Pericardium fibroblast (primary cell): ENCODE results near the gene RNF130. TPM values are rescaled to one million over a fixed set of nuclear protein-coding genes. Genes with fewer than 3 reads are reported as not detected.

Experiments
- total RNA-seq: library from RNA; depleted of rRNA; stranded (reverse); fragments of >200 nt; gene quantifications from 2 replicates; pipeline ENCODE4 v1.2.3, GENCODE V29; 2015

The RNF130 gene, protein sequence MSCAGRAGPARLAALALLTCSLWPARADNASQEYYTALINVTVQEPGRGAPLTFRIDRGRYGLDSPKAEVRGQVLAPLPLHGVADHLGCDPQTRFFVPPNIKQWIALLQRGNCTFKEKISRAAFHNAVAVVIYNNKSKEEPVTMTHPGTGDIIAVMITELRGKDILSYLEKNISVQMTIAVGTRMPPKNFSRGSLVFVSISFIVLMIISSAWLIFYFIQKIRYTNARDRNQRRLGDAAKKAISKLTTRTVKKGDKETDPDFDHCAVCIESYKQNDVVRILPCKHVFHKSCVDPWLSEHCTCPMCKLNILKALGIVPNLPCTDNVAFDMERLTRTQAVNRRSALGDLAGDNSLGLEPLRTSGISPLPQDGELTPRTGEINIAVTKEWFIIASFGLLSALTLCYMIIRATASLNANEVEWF
- total RNA-seq, result 41.5 and 61.8 TPM in 2 replicates

DNA sequence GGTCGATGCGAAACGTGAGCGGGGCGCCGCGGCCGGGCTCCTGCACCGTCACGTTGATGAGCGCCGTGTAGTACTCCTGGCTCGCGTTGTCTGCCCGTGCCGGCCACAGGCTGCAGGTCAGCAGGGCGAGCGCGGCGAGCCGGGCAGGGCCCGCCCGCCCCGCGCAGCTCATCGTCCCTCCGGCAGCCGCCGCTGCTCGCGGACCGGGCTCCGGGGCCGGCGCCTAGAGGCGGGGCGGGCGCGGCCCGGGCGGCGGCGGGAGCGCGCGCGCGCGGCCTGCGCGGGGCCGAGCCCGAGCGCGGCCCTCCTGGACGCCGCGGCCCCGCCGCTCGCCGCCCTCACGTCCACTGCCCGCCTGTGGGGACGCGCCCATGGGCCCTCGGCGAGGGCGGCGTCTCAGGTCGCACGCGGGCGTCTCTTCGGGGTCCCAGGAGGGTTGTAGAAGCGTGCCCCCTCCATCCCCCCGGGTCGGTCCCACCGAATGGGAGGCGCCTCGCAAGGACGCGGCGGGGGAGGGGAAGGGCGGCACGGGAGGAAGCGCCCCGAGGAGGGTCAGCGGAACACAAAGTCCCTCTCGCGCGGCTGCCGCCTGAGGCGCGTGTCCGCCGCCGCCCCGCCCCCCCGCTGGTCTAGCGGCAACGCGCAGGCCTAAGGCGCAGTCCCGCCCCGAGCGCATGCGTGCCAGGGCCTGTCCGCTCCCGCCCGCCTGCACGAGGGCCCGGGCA lies at the start of gene RNF130:
RNF130 (minus strand) TSS at position 229 of the 725 bp plus-strand sequence; CDS start at position 172, 57 bp downstream.

DNA sequence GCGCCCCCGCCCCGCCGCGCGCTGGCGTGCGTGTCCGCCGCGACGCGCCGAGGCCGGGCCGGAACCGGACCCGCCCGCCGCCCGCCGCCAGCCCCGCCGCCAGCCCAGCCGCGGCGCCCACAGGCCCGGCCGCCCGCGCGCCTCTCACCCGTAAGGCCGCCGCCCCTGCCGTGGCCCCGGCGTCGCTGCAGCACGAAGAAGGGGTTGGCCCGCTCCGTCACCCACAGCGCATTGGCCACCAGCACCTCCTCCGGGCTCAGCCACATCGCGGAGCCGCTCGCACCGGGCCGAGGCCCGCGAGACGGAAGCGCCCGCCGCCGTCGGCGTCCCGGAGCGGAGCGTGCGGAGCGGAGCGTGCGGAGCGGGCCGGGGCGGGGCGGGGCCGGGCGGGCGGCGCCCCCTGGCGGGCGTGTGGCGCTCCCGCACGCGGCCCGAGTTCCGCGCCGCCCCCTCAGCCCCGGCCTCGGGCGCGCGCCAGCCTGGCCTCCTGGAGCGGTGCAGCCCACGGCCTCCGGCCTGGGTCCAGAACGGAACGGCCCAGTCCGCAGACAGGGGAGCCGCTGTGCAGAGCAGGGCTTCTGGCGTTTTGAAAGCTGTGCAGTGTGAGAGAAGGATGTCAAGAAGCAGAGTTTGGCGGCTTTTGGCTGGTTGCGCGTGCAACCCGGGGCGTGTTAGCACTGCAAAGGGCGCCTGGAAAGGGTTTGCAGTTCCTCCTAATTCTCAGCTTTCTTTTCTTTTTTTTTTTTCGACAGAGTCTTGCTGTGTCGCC lies 163.8 kb downstream of the RNF130 start, which contains the start of gene TBC1D9B:
TBC1D9B (minus strand) TSS at position 342 of the 769 bp plus-strand sequence; CDS start at position 266, 76 bp downstream.

Other genes with a start within 250 kb of the RNF130 start
- gene MRNIP, start 212.9 kb downstream of the RNF130 start, total RNA-seq, result 12.5 and 15.4 TPM in 2 replicates
- gene TBC1D9B, start 163.9 kb downstream of the RNF130 start, total RNA-seq, result 60.2 and 69.1 TPM in 2 replicates
- 0.35 TPM in 1 of 2 replicates, not detected in the other for gene RASGEF1C, start 137.5 kb upstream of the RNF130 start, total RNA-seq
- gene MAPK9, start 220.3 kb upstream of the RNF130 start, total RNA-seq, result 16.3 and 20.4 TPM in 2 replicates